GM10266 (cell line): Measurements from ENCODE around the gene PADI3.

Source experiments
- DNase-seq: peaks from one replicate; pipeline ENCODE4 v3.0.0; 2012; ENCODE audit errors: extremely low spot score
- TF ChIP-seq, protein P1 (sequence below): IDR thresholded peaks from 2 replicates; pipeline ENCODE4 v1.5.1; 2012; ENCODE audit warnings: mild to moderate bottlenecking, low read depth; ENCODE audit not compliant: control insufficient read depth, insufficient read depth; ENCODE audit errors: missing control alignments

Gene PADI3

DNA sequence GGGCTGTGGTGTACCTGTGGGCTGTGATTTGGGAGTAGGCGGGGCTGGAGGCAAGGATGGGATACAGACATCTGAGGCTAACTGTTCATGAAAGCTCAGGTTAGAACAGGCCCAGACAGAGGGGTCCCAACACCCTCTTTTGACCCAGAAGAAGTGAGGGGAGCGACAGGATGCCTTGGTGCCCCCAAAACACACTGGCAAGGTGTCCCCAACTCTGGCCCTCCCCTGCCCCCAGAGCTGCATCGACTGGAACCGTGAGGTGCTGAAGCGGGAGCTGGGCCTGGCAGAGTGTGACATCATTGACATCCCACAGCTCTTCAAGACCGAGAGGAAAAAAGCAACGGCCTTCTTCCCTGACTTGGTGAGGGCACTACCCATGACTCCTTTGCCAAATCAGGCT lies 31.5 kb downstream of the PADI3 start:
- TF ChIP-seq, protein P1, sequence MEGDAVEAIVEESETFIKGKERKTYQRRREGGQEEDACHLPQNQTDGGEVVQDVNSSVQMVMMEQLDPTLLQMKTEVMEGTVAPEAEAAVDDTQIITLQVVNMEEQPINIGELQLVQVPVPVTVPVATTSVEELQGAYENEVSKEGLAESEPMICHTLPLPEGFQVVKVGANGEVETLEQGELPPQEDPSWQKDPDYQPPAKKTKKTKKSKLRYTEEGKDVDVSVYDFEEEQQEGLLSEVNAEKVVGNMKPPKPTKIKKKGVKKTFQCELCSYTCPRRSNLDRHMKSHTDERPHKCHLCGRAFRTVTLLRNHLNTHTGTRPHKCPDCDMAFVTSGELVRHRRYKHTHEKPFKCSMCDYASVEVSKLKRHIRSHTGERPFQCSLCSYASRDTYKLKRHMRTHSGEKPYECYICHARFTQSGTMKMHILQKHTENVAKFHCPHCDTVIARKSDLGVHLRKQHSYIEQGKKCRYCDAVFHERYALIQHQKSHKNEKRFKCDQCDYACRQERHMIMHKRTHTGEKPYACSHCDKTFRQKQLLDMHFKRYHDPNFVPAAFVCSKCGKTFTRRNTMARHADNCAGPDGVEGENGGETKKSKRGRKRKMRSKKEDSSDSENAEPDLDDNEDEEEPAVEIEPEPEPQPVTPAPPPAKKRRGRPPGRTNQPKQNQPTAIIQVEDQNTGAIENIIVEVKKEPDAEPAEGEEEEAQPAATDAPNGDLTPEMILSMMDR = no peak
- no peak for DNase-seq

DNA sequence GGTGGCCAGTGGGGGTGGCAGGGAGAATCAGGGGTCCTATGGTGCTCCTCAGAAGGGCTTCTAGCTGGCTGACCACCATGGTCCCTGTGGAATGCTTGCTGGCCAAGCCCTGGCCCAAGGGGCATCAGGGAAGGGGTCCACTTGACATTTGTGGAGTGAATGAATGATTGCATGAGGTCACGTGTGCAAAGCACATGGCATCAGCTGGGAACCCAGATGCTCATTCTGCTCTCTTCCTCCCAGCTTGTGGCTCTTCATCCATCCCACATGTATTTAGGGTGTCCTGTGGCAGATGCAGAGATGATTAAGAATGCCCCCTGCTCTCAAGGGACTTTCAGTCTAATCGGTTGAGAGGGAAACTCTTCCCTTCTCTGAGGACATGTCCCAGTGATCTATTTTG lies 32.0 kb downstream of the PADI3 start:
- TF ChIP-seq, protein P1 = no peak
- DNase-seq = no peak

DNA sequence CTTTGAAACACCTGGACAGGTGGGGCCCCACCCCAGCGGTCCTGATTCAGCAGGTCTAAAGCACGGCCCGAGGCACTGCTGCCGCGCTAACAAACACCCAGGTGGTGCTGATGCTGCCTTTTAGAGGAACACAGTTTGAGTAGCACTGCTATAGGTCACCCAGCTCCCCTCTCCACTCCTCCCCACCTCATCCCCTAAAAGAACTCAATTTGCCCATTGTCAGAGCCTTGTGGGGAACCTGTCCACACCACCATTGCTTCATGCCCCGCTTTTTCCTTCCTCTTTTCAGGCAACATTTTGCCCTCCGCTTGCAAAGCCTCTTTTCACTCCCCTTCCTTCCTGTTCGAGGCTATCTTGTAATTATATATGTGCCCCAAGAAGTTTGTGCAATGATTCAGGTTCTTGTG lies 32.9 kb downstream of the PADI3 start:
- TF ChIP-seq, protein P1 = no peak
- no peak for DNase-seq

DNA sequence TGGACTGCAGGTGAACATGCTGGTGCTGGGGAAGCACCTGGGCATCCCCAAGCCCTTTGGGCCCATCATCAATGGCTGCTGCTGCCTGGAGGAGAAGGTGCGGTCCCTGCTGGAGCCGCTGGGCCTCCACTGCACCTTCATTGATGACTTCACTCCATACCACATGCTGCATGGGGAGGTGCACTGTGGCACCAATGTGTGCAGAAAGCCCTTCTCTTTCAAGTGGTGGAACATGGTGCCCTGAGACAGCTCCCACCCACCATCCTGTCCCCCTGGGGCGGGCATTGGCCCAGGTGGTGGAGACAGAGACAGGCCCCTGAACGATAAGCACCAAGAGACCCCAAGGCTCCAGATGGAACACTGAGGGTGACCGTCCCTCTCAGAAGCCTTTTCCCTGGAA lies 33.9 kb downstream of the PADI3 start:
- TF ChIP-seq, protein P1 = no peak
- no peak for DNase-seq

DNA sequence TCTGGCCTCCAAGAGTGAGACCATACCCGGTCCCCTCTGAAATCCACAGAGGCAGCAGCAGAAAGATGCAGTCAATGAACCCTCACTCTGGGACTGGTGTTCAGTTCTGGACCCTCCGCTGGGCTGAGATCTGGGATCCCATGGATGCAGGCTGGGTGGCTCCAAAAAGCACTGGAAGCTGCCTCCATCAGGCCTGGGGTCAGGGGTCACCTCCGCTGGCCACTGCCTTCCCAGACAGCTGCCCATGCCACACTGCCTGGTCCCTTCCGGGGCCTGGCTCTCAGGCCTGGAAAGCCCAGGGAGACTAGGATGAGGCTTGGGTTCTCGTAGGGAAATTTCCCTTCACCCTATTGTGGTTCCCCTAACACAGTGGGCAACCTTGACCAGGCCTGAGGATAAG lies 37.7 kb downstream of the PADI3 start:
- no peak for DNase-seq
- TF ChIP-seq, protein P1 = no peak

DNA sequence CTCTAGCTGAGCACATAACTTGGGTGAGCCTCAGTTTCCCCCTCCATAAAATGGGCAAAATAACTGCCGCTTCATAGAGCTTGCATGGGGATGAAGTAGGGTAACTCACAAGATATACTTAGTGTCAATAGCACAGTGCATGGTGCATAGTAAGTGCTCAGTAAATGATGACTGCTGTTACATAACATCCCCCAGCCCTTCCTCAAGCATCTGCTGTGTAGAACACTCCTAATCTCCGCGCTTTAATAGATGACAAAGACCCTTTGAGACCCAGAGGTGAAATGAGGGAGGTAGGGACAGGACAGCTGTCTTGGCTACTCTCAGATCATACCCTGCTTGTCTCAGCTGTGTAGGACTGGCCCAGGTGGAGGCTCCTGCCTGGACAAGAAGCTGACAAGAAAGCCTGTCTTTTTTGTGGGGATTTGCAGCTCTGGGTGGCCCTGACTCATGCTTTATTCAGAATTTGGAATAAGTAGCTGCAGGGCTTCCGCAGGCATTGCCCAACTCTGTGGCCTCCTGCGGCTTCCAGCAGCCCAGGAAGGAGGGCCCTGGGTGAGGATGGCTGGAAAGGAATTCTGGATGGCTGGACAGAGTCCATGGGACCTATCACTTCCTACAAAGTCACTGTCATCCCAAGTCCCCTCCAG lies 38.4 kb downstream of the PADI3 start:
- TF ChIP-seq, protein P1 = no peak
- DNase-seq = no peak

DNA sequence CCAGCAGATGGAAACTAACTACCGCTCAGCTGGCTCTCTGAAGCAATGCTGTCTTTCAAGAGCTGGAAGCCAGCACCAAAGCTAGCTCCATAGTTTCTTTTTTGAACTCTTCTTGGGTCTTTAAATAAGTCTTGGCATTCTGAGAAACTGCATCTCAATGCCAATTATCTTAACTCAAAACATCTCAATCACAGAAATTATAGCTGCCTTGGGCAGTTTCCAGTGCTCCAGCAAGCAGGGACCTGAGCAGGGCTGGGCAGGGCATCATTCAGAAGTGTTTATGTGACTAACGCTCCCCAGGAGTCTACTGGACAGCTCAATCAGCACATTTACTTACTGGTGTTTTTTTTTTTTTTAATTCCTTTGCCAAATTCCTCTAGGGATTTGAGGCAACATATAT lies 40.8 kb downstream of the PADI3 start:
- no peak for DNase-seq
- TF ChIP-seq, protein P1 = no peak
